GM18907 (cell line): ENCODE measurements around the gene SCYL3.
A peak's percentile ranks its signal among the peaks of the same experiment; 100 is the strongest.
"Not testable (repeated sequence)": the region's sequence is repeated elsewhere in the genome, so short reads cannot be mapped to it uniquely, and the experiment has no call there.

ENCODE experiments used
- ATAC-seq: cut with Tn5 transposase; IDR thresholded peaks from one replicate; pipeline ENCODE4 v1.9.1; 2021; ENCODE audit warnings: mild to moderate bottlenecking, moderate library complexity; ENCODE audit not compliant: unreplicated experiment

SCYL3 gene

GRCh38 chr1:169873582-169874199 lies 20.0 kb downstream of the SCYL3 start:
- no peak for ATAC-seq

GRCh38 chr1:169872906-169873305 lies 20.8 kb downstream of the SCYL3 start:
- no peak for ATAC-seq

- not testable (repeated sequence) for ATAC-seq
Measured at GRCh38 chr1:169871988-169872387, 21.7 kb downstream of the SCYL3 start.

GRCh38 chr1:169869426-169869825 lies 24.3 kb downstream of the SCYL3 start:
- ATAC-seq: no peak

GRCh38 chr1:169868978-169869377 lies 24.7 kb downstream of the SCYL3 start:
- ATAC-seq: no peak

GRCh38 chr1:169867012-169867675 lies 26.6 kb downstream of the SCYL3 start:
- ATAC-seq: no peak

- no peak for ATAC-seq
Measured at GRCh38 chr1:169866577-169866976, 27.1 kb downstream of the SCYL3 start.

- ATAC-seq: not testable (repeated sequence)
Measured at GRCh38 chr1:169864531-169864930, 29.2 kb downstream of the SCYL3 start.

GRCh38 chr1:169860750-169861149 lies 32.9 kb downstream of the SCYL3 start:
- ATAC-seq: no peak

GRCh38 chr1:169860187-169860586 lies 33.5 kb downstream of the SCYL3 start:
- ATAC-seq: peak; percentile 61

- no peak for ATAC-seq
Measured at GRCh38 chr1:169859001-169859400, 34.7 kb downstream of the SCYL3 start.

GRCh38 chr1:169858467-169858866 lies 35.2 kb downstream of the SCYL3 start:
- no peak for ATAC-seq

- no peak for ATAC-seq
Measured at GRCh38 chr1:169853341-169853740, 40.4 kb downstream of the SCYL3 start.

- ATAC-seq: no peak
Measured at GRCh38 chr1:169849346-169850022, 44.2 kb downstream of the SCYL3 start.

GRCh38 chr1:169848456-169848855 lies 45.2 kb downstream of the SCYL3 start:
- ATAC-seq: no peak

- no peak for ATAC-seq
Measured at GRCh38 chr1:169844941-169845608, 48.6 kb downstream of the SCYL3 start.

GRCh38 chr1:169838942-169839341 lies 54.8 kb downstream of the SCYL3 start:
- no peak for ATAC-seq

- ATAC-seq: no peak
Measured at GRCh38 chr1:169836198-169836597, 57.5 kb downstream of the SCYL3 start.

- no peak for ATAC-seq
Measured at GRCh38 chr1:169835647-169836046, 58.0 kb downstream of the SCYL3 start.

- ATAC-seq: no peak
Measured at GRCh38 chr1:169834869-169835268, 58.8 kb downstream of the SCYL3 start.

GRCh38 chr1:169833179-169833901 lies 60.4 kb downstream of the SCYL3 start:
- ATAC-seq: no peak
